NCI-H524 (cell line): ENCODE measurements around the gene CTAGE9.
"Not testable (repeated sequence)": the region's sequence is repeated elsewhere in the genome, so short reads cannot be mapped to it uniquely, and the experiment has no call there.

Experiments
- DNase-seq, 2 experiments: peaks; one replicate each; lab custom pipeline; 2025; lab: John Stamatoyannopoulos, UW

Gene CTAGE9

DNA sequence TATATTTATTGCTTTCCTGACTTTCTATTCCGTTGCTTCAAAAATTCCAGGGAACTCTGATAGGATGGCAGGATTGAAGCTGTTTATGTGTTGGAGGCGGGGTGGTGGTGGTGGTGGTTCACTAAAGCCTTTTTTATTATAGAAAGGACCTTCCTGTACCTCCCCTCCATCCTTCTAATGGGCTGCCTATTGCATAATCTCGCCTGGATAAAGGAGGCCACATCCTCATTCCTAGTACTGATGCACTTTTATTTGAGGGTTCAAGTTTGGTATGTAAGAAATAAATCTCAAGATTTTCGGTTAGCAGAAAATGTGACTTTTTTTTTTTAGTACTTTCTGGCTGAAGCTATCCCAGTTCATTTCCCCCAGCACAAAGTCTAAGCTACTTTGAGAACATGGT, 18.7 kb upstream of the CTAGE9 start:
- DNase-seq = no peak

DNA sequence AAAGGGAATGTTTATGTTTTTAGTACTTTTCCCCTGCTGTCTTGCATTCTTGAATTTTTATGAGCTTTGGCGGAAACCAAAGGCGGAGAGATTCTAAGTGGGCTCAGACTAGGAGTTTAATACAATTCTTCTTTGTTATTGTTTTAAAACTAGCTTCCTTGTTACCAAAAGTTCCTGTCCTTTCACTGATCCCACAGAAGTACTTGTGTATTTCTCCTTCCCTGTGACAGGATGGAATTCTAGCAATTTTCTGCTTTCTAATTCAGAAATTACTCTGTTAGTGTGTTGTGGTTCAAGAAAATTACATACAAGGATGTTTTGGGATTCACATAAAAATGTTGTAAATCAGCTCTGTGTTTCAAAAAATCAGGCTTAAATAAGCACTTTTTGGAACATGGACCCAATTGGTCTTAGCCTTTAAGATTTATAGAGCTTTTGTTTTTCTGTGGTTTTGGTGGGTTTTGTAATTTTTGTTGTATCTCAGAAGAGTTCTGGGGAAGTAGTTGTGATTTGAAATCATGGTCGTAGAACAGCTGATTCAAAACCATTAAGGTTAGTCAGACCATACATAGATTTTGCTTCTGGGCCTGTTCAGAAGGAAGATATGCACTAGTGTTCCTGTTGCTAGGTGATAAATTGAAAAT, 17.6 kb upstream of the CTAGE9 start:
- DNase-seq = no peak

- DNase-seq = no peak
These were observed 17.1 kb upstream of the CTAGE9 start for GRCh38 chr6:131727868-131728267.

GRCh38 chr6:131727467-131727866, 16.6 kb upstream of the CTAGE9 start:
- no peak for DNase-seq

GRCh38 chr6:131724114-131724513, 13.3 kb upstream of the CTAGE9 start:
- no peak for DNase-seq

DNA sequence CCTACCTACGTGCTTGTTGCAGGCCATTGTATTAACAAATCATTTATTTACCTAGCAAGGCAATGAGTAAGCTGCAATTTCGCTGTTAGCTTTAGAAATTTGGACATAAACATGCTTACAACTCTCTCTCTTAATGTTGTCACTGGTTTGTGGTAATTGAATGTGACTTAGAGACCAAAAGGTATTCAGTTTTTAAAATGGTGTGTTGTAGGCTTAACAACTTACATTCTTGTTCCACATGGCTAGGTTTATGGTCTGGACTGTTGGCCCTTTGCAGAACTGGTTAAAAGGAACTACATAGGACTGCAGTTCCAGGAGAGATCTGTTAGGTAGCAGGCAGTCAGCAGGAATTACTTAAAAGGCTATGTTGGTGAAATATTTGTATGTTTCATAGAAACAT, 10.3 kb upstream of the CTAGE9 start:
- DNase-seq = no peak

- no peak for DNase-seq
These were observed 7.2 kb upstream of the CTAGE9 start for GRCh38 chr6:131717836-131718542.

GRCh38 chr6:131715567-131715966, 4.8 kb upstream of the CTAGE9 start:
- DNase-seq = not testable (repeated sequence)

DNA sequence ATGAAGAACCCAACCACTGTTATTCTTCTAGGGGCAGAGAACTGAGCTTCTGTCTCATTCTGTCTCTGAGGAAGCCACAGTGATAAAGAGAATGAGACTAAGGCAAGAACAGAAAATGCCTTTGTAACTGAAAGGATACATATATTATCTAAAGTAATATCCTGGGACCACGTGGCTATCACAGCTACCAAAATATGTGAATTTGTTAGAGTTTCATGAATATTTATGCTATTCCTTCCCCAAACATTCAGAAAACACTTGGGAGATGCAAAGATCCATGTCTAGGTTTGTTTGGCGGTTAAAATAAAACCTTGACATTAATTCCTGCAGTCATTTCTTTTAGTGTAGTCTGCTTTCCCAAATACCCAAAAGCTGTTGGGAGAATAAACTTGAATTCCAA, 6.9 kb downstream of the CTAGE9 start:
- not testable (repeated sequence) for DNase-seq

DNA sequence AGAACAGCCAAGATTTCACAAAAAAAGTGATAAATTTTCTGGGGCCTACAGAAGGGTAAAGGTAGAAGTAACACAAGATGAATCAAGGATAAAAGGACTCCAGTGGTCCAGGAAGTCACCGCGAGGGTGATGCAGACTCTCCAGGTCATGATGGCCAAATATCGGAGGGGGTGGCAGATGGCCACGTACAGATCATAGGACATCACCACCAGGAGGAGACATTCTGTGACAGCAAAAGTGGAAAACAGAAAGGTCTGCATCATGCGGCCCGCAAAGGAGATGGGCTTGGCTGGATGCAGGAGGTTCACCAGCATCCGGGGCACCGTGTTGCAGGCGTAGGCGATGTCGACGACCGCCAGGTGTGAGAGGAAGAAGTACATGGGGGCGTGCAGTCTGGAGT, 10.0 kb downstream of the CTAGE9 start:
- DNase-seq = not testable (repeated sequence)

DNA sequence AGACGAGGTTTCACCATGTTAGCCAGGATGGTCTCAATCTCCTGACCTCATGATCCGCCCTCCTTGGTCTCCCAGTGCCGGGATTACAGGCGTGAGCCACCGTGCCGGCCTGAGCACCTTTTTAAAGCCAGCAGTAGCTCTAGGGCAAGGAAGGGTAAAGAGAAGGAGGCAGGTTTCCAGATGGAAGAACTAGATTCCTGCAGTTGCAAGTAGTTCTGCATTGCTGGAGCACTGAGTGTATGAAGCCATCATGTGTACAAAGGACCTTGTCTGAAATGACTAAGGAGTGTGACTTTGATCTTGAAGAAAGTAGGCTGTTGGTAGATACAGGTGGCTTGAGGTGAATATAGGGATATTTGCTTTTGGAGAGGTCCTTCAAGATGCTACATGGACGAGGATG, 13.9 kb downstream of the CTAGE9 start:
- no peak for DNase-seq

- DNase-seq = peak; percentile 60 to 81
These were observed 15.9 kb downstream of the CTAGE9 start for GRCh38 chr6:131694832-131695426.

- no peak for DNase-seq
These were observed 17.4 kb downstream of the CTAGE9 start for GRCh38 chr6:131693384-131693783.

GRCh38 chr6:131692589-131692988, 18.2 kb downstream of the CTAGE9 start:
- DNase-seq = no peak

- no peak for DNase-seq
These were observed 18.8 kb downstream of the CTAGE9 start for GRCh38 chr6:131692031-131692430.

DNA sequence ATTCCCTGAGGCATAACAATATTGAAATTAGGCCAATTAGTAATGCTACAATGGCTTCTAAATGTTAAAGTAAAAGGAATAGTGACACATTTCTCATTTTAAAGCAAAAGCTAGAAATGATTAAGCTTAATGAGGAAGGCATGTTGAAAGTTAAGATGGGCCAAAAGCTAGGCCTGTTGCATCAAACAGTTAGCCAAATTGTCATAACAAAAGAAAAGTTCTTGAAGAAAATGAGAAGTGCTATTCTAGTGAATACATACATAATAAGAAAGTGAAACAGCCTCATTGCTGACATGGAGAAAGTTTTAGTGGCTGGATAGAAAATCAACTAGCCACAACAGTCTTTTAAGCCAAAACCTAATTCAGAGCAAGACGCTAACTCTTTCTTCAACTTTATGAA, 22.5 kb downstream of the CTAGE9 start:
- DNase-seq = no peak

GRCh38 chr6:131687022-131687421, 23.8 kb downstream of the CTAGE9 start:
- no peak for DNase-seq

- no peak for DNase-seq
These were observed 25.5 kb downstream of the CTAGE9 start for GRCh38 chr6:131685266-131685780.

DNA sequence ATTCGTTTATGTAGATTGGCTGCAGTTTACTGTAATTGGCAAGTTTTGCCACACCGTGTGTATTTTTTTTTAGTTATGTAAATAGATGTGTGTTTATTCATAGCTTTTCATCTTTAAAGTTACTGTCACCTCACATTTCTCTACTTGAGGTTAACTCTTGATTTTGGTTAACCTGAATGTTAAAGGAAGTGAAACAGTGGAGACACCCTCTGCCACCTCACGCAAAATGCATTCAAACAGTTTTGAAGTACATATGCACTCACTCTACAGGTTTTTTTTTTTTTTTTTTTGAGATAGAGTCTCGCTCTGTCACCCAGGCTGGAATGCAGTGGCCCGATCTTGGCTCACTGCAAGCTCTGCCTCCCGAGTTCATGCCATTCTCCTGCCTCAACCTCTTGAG, 27.3 kb downstream of the CTAGE9 start:
- no peak for DNase-seq

GRCh38 chr6:131682442-131682841, 28.4 kb downstream of the CTAGE9 start:
- no peak for DNase-seq

GRCh38 chr6:131681585-131681984, 29.2 kb downstream of the CTAGE9 start:
- no peak for DNase-seq

DNA sequence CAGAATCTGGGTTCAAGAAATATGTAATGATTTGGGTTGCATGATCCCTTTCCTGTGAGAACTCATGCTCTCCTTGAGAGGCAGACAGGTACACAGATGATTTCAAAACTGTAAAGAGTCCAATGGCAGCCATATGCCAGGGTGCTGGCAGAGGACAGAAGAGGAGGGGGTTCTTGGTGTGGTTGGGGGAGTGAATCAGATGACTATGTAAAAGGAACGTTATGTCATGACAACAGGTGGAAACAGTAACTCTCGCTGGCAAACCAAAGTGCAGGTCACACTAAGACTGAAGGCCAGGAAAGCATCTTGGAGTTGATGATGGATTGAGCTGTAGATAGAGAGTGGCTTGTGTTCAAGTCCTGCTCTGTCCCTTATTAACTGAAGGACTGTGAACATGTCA, 29.9 kb downstream of the CTAGE9 start:
- no peak for DNase-seq

DNA sequence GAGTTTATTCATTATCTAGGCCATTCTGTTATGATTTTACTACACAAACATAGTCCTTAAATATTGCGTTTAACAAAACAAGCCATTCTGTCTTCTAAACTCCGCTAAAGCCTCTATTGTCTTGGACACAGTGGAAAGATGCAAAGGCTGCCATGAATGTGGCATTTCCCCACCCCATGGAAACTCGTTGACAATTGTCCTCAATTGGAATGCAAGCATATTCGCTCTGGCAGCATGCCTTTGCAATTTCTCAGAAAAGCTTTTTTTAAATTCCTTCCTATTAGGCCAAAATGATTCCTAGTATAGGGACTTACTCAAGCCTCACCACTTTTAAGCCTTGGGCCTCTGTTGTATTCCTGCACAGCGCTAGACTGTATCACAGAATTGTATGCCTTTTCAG, 32.4 kb downstream of the CTAGE9 start:
- DNase-seq = no peak
